Muscle layer of colon (tissue), 2 donors: ENCODE measurements around the gene PIAS4.
"Not testable (repeated sequence)": the region's sequence is repeated elsewhere in the genome, so short reads cannot be mapped to it uniquely, and the experiment has no call there.

Source experiments
- H3K27ac ChIP-seq: one replicate; pipeline ENCODE4 v1.7.0; 2013; ENCODE audit warnings: low read depth, mild to moderate bottlenecking, low read length, moderate library complexity
- H3K27me3 ChIP-seq, 2 donors: one replicate each; pipeline ENCODE4 v1.7.0; 2013; ENCODE audit warnings: low read length in 2 of 2, mild to moderate bottlenecking in 2 of 2; ENCODE audit not compliant: insufficient read depth in 2 of 2, control insufficient read depth in 1 of 2
- H3K36me3 ChIP-seq: one replicate; pipeline ENCODE4 v1.7.0; 2013; ENCODE audit warnings: mild to moderate bottlenecking, low read length; ENCODE audit not compliant: insufficient read depth
- H3K4me1 ChIP-seq: one replicate; pipeline ENCODE4 v1.7.0; 2013; ENCODE audit warnings: mild to moderate bottlenecking, low read length; ENCODE audit not compliant: insufficient read depth
- H3K4me3 ChIP-seq, 2 donors: one replicate each; pipeline ENCODE4 v1.7.0; 2013; ENCODE audit warnings: low read length in 2 of 2, low read depth in 1 of 2, mild to moderate bottlenecking in 1 of 2, moderate library complexity in 1 of 2
- H3K9ac ChIP-seq: one replicate; pipeline ENCODE4 v1.7.0; 2013; ENCODE audit warnings: low read length
- H3K9me3 ChIP-seq: one replicate; pipeline ENCODE4 v1.7.0; 2013; ENCODE audit warnings: mild to moderate bottlenecking, low read length
- donor health status: abdominal sarcoma.
- donor health status: Adenocarcinoma of cecum.

Gene PIAS4

GRCh38 chr19:4010808-4011110 is 3.2 kb downstream of the PIAS4 start:
- no peaks in the 10 kb centered on the region for H3K27me3 ChIP-seq
- H3K4me3 ChIP-seq = peak overlapping the region; percentile 11 to 85
- peaks cover 74% of the 10 kb centered on the region for H3K4me1 ChIP-seq
- H3K9ac ChIP-seq = no peak overlapping the region
- peak overlapping the region; percentile 94 for H3K27ac ChIP-seq
- peaks cover 17% of the 10 kb centered on the region for H3K36me3 ChIP-seq
- no peaks in the 10 kb centered on the region for H3K9me3 ChIP-seq

GRCh38 chr19:4011430-4011829 is 3.9 kb downstream of the PIAS4 start:
- H3K4me1 ChIP-seq = peaks cover 81% of the 10 kb centered on the region
- not testable (repeated sequence) for H3K9ac ChIP-seq, H3K9me3 ChIP-seq, H3K27me3 ChIP-seq
- peak overlapping the region in 1 of 2 donors; percentile 85 for H3K4me3 ChIP-seq
- peak overlapping the region; percentile 94 for H3K27ac ChIP-seq
- H3K36me3 ChIP-seq = peaks cover 17% of the 10 kb centered on the region

GRCh38 chr19:4012092-4012974 is 4.8 kb downstream of the PIAS4 start:
- Histone ChIP-seq H3K27ac (peak overlapping the region; percentile 64), H3K4me1 (peaks cover 84% of the 10 kb centered on the region), H3K9ac (no peak overlapping the region), H3K36me3 (peaks cover 17% of the 10 kb centered on the region), H3K9me3 (no peaks in the 10 kb centered on the region), H3K27me3 (no peaks in the 10 kb centered on the region), H3K4me3 (no peak overlapping the region)

GRCh38 chr19:4012975-4013634 is 5.6 kb downstream of the PIAS4 start:
- H3K27ac ChIP-seq = peak overlapping the region; percentile 64

GRCh38 chr19:4013886-4014540 is 6.5 kb downstream of the PIAS4 start:
- Histone ChIP-seq H3K9me3 (no peaks in the 10 kb centered on the region), H3K36me3 (peaks cover 24% of the 10 kb centered on the region), H3K27ac (peak overlapping the region; percentile 64), H3K9ac (no peak overlapping the region), H3K27me3 (no peaks in the 10 kb centered on the region), H3K4me3 (no peak overlapping the region), H3K4me1 (peaks cover 75% of the 10 kb centered on the region)

More at GRCh38 chr19:4012975-4013634, 5.6 kb downstream of the PIAS4 start:
- Histone ChIP-seq H3K27me3 (no peaks in the 10 kb centered on the region), H3K4me1 (peaks cover 84% of the 10 kb centered on the region), H3K9me3 (no peaks in the 10 kb centered on the region), H3K4me3 (no peak overlapping the region), H3K36me3 (peaks cover 18% of the 10 kb centered on the region), H3K9ac (no peak overlapping the region)

GRCh38 chr19:4014541-4015491 is 7.3 kb downstream of the PIAS4 start:
- peaks cover 24% of the 10 kb centered on the region for H3K36me3 ChIP-seq
- peaks cover 73% of the 10 kb centered on the region for H3K4me1 ChIP-seq
- peak overlapping the region; percentile 64 for H3K27ac ChIP-seq

GRCh38 chr19:4015705-4016402 is 8.3 kb downstream of the PIAS4 start:
- H3K4me1 ChIP-seq = peaks cover 71% of the 10 kb centered on the region
- H3K9me3 ChIP-seq = no peaks in the 10 kb centered on the region
- H3K27ac ChIP-seq = peak overlapping the region; percentile 64
- H3K27me3 ChIP-seq = no peaks in the 10 kb centered on the region
- H3K36me3 ChIP-seq = peaks cover 24% of the 10 kb centered on the region
- peak overlapping the region in 1 of 2 donors; percentile 28 for H3K4me3 ChIP-seq
- peak overlapping the region; percentile 49 for H3K9ac ChIP-seq

More at GRCh38 chr19:4014541-4015491, 7.3 kb downstream of the PIAS4 start:
- Histone ChIP-seq H3K9me3 (no peaks in the 10 kb centered on the region), H3K9ac (peak overlapping the region; percentile 49), H3K27me3 (no peaks in the 10 kb centered on the region), H3K4me3 (no peak overlapping the region)

- H3K27me3 ChIP-seq = no peaks in the 10 kb centered on the region
- H3K9ac ChIP-seq = peak overlapping the region; percentile 0
- peaks cover 24% of the 10 kb centered on the region for H3K36me3 ChIP-seq
- no peaks in the 10 kb centered on the region for H3K9me3 ChIP-seq
- H3K27ac ChIP-seq = peak overlapping the region; percentile 64
- H3K4me3 ChIP-seq = peak overlapping the region in 1 of 2 donors; percentile 28
- peaks cover 67% of the 10 kb centered on the region for H3K4me1 ChIP-seq
Observed at GRCh38 chr19:4016486-4016885, 8.9 kb downstream of the PIAS4 start.

GRCh38 chr19:4016903-4017638 is 9.5 kb downstream of the PIAS4 start:
- Histone ChIP-seq H3K27ac (peak overlapping the region; percentile 64), H3K4me1 (peaks cover 61% of the 10 kb centered on the region), H3K4me3 (no peak overlapping the region), H3K9me3 (no peaks in the 10 kb centered on the region), H3K9ac (no peak overlapping the region), H3K36me3 (peaks cover 24% of the 10 kb centered on the region), H3K27me3 (no peaks in the 10 kb centered on the region)

- H3K9ac ChIP-seq = no peak overlapping the region
- H3K4me1 ChIP-seq = peaks cover 52% of the 10 kb centered on the region
- H3K4me3 ChIP-seq = no peak overlapping the region
- no peaks in the 10 kb centered on the region for H3K27me3 ChIP-seq
- no peak overlapping the region for H3K27ac ChIP-seq
- H3K36me3 ChIP-seq = peaks cover 20% of the 10 kb centered on the region
- no peaks in the 10 kb centered on the region for H3K9me3 ChIP-seq
Observed at GRCh38 chr19:4018140-4018613, 10.6 kb downstream of the PIAS4 start.
